OCI-LY3 (cell line): ENCODE results near the gene ZNF407.

Source experiments
- EZH2phosphoT487 ChIP-seq: fragments of 200-600 bp; shearing (Covaris generic); IDR thresholded peaks from 2 replicates; pipeline ENCODE4 v1.6.1; 2018; ENCODE audit warnings: antibody characterized with exemption, mixed run types, low read depth
- TF ChIP-seq, protein P1 (sequence below): fragments of 200-600, 300-600 bp; sonication (generic); IDR thresholded peaks from 2 replicates; pipeline ENCODE4 v1.5.1; 2014; ENCODE audit warnings: antibody characterized with exemption, low read length, low read depth

DNA sequence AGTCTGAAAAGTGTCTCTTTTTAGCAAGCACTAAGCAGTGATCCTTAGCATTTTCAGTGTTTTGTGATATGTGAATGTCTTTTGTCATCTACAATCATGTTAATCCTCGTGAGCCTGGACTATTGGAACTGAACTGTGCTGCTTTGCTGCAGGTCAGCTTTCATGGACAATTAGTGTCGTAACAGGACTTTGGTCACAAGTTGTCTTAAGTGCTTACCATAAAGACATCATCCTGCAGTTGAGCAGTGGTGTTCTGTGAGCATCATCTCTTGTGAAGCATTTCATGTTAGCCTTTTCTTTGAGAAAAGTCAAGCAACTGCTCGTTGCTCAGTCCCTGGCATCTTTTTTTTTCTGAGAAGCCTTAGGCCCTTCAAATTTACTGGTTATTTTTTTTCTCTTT, 135.9 kb downstream of the ZNF407 start:
- TF ChIP-seq, protein P1, sequence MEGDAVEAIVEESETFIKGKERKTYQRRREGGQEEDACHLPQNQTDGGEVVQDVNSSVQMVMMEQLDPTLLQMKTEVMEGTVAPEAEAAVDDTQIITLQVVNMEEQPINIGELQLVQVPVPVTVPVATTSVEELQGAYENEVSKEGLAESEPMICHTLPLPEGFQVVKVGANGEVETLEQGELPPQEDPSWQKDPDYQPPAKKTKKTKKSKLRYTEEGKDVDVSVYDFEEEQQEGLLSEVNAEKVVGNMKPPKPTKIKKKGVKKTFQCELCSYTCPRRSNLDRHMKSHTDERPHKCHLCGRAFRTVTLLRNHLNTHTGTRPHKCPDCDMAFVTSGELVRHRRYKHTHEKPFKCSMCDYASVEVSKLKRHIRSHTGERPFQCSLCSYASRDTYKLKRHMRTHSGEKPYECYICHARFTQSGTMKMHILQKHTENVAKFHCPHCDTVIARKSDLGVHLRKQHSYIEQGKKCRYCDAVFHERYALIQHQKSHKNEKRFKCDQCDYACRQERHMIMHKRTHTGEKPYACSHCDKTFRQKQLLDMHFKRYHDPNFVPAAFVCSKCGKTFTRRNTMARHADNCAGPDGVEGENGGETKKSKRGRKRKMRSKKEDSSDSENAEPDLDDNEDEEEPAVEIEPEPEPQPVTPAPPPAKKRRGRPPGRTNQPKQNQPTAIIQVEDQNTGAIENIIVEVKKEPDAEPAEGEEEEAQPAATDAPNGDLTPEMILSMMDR, result no peak
- no peak for TF ChIP-seq EZH2phosphoT487
